ENCODE data around the gene SLC25A34.

Gene SLC25A34

GRCh38 chr1:15705184-15705566, 30.9 kb upstream of the SLC25A34 start:
- TF ChIP-seq CTCF (IDR thresholded peaks at IDR 0.05; ENCODE audit: extremely low read depth, missing control alignments): no peak
- no peak for DNase-seq (ENCODE audit: low spot score)

- no peak for TF ChIP-seq CTCF (IDR thresholded peaks at IDR 0.05; ENCODE audit: extremely low read depth, missing control alignments)
- no peak for DNase-seq (ENCODE audit: low spot score)
Measured at GRCh38 chr1:15706751-15707150, 29.3 kb upstream of the SLC25A34 start.

- TF ChIP-seq CTCF (IDR thresholded peaks at IDR 0.05; ENCODE audit: extremely low read depth, missing control alignments): no peak
- no peak for DNase-seq (ENCODE audit: low spot score)
Measured at GRCh38 chr1:15707239-15707925, 28.7 kb upstream of the SLC25A34 start.

GRCh38 chr1:15708486-15709137, 27.4 kb upstream of the SLC25A34 start:
- no peak for TF ChIP-seq CTCF (IDR thresholded peaks at IDR 0.05; ENCODE audit: extremely low read depth, missing control alignments)
- DNase-seq (ENCODE audit: low spot score): no peak

- no peak for DNase-seq (ENCODE audit: low spot score)
- TF ChIP-seq CTCF (IDR thresholded peaks at IDR 0.05; ENCODE audit: extremely low read depth, missing control alignments): no peak
Measured at GRCh38 chr1:15709226-15709625, 26.8 kb upstream of the SLC25A34 start.

- TF ChIP-seq CTCF (IDR thresholded peaks at IDR 0.05; ENCODE audit: extremely low read depth, missing control alignments): no peak
- DNase-seq (ENCODE audit: low spot score): no peak
Measured at GRCh38 chr1:15712168-15712567, 23.9 kb upstream of the SLC25A34 start.

- no peak for DNase-seq (ENCODE audit: low spot score)
- TF ChIP-seq CTCF (IDR thresholded peaks at IDR 0.05; ENCODE audit: extremely low read depth, missing control alignments): no peak
Measured at GRCh38 chr1:15714406-15715136, 21.5 kb upstream of the SLC25A34 start.

Data from GM20000 (cell line).